Amniotic stem cell (primary cell): ENCODE data around the gene KIF26A.

ENCODE experiments used
- DNase-seq: peaks from one replicate; lab custom pipeline; 2025; lab: John Stamatoyannopoulos, UW

The KIF26A gene

DNA sequence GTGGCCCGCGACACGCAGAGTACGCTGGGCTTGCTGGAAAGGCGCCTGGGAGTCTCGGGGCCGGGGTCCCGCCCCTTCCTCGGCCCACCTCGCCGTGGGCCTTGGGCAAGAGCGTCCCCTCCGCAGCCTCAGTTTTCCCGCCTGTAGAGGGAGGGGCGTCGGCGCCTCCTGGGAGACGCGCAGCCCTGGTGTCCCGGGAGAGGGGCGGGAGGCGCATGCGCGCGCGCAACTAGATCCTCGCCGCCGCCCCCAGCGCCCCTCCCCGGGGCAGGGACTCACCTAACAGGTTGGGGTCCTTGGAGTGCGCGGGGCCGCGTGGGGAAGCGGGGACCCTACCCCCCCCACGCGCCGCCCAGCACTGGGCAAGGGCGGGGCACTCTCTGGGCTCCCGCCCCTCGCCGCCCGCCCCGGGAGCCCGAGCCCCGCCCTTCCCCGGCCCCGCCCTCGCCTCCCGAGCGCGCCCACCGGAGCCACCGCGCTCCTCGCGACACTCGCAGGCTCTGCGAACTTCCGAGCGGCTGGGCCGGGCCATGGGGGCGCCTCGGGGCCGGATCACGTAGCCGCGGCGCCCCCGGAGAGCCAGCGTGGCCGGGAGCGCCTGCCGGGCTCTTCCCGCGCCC, at the start of gene KIF26A:
Gene KIF26A (plus strand): TSS at position 490 of the 620 bp plus-strand sequence. CDS start 136 bp downstream, outside the sequence.
- no peak for DNase-seq

DNA sequence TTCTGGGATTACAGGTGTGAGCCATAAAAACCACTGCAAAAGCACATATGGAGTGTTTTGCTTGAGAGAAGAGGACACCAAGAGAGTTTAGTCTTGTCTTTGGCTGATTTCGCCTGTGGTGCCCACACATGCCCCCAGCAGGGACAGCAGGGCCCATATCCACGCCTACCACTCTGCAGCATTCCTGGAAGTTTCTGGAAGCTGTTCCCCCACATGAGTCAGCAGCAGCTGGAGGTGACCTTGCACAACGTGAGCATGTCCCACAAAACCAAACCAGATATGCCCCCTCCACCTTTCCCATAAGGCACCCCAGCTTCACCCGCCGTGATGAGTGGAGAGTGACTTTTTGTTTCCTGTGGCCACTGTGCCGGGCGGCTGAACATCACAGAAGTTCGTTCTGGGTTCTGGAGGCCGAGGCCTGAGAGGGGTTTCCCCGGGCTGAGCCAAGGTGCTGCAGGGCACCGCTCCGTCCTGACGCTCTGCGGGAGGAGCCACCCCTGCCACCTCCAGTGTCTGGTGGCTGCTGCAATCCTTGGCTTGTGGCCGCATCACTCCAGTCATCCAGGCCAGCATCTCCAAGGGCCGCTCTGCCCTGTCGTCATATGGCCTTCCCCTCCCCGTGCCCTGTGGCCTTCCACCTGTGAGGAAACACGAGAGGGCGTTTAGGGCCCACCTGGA, 48.2 kb upstream of the KIF26A start:
- no peak for DNase-seq

GRCh38 chr14:104091061-104091926, 47.1 kb upstream of the KIF26A start:
- DNase-seq, result no peak

DNA sequence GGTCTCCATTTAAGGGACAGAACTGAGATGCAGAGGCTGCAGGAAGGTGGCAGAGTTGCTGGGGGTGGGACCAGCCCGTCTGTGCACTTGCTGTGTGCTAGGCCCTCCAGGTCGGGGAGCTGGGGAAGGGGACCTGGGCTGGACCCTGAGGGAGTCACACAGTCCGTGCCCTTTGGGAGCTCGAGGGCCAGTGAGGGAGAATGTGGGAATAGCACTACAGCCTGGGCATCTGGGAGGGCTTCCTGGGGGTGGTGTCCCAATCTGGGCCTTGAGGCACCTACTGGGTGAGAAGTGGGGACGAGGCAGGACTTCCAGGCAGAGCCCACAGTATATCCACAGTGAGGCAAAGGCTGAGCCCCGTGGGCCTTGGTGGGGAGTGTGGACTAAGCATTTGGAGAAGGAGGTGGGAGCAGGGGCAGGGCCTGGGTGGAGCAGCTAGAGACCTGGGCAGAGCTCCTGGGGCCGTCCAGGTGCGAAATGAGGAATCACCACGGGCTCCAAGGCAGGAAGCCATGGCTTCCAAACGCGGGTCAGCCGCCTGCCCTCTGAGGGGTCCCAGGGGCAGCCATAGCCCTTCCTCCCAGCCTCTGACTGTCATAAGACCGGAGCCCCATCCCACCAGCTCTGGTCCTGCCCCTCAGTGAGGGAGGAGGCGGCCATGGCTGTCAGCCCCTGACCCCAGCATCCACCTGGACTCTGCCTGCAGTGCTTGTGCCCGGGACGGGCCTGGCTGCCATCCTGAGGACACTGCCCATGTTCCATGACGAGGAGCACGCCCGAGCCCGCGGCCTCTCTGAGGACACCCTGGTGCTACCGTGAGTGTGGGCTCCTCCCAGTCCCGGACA, 46.2 kb upstream of the KIF26A start:
- DNase-seq, result no peak

DNA sequence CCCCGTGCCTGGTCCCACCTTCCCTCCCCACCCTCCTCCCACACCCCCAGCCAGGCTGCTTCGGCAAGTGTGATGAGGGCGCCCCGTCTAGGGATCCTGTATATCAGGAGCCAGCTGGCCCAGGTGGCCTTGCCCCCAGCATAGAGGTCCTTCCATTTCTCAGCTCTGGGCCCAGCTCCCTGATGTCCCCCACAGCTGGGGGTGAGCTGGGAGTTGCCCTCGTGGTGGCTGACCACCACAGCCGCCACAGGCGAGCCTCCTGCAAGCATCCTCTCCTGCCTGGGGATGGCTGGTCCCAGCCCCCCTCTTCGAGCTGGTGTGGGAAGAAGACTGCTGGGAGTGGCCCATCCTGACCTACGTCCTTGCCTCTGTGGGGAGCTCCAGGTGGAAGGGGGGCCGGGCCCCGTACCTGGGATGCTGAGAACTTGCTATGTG, 45.4 kb upstream of the KIF26A start:
- DNase-seq, result no peak

DNA sequence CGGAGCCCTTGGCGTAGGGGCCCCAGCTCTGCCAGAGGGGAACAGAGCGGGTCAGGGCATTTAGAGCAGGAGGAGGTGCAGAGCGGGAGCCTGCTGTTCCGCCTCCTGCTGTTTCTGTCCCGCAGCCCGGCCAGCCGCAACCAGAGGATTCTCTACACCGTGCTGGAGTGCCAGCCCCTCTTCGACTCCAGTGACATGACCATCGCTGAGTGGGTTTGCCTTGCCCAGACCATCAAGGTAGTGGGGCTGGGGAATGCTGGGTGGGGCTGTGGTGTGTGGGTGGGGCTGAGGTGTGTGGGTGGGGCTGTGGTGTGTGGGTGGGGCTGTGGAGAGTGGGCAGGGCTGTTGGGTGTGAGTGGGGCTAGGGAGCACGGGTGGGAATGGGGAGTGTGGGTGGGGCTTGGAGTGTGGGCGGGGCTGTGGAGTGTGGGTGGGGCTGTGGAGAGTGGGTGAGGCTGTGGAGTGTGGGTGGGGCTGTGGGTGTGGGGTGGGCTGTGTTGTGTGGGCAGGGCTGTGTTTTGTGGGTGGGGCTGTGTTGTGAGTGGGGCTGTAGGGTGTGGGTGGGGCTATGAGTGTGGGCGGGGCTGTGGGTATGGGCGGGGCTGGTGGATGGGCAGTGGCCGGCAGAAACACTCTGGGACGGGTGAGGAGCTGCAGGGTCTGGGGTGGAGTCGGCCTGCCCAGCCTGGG, 44.9 kb upstream of the KIF26A start:
- DNase-seq, result no peak

DNA sequence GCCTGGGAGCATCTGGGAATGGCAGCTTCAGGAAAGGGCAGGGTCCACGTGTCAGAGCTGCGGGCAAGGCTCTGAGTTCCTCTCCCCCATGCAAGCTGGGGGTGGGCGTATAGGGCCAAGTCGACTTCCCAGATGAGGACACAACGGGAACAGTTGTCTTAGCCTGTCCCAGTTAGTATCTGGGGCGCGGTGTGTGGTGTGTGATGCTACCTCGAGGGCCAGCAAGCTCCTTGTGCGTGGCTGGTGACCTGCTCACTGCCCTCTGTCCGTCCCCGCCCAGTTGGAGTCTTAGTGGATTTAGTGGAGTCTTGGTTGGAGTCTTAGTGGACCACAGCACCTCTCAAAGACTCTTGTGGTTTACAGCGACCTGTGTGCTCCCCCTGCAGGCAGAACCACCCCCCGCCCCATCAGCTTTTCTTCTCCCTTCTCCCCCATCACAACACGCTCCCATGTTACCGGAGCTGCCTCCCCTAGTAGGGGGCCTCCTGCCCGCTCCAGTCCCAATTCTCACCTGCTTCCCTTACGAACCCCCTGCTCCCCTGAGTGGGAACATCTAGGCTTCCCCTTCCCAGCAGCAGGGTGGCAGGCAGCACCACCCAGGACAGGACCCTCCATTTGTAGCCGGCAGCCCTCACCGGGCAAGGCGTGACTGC, 44.2 kb upstream of the KIF26A start:
- no peak for DNase-seq

DNA sequence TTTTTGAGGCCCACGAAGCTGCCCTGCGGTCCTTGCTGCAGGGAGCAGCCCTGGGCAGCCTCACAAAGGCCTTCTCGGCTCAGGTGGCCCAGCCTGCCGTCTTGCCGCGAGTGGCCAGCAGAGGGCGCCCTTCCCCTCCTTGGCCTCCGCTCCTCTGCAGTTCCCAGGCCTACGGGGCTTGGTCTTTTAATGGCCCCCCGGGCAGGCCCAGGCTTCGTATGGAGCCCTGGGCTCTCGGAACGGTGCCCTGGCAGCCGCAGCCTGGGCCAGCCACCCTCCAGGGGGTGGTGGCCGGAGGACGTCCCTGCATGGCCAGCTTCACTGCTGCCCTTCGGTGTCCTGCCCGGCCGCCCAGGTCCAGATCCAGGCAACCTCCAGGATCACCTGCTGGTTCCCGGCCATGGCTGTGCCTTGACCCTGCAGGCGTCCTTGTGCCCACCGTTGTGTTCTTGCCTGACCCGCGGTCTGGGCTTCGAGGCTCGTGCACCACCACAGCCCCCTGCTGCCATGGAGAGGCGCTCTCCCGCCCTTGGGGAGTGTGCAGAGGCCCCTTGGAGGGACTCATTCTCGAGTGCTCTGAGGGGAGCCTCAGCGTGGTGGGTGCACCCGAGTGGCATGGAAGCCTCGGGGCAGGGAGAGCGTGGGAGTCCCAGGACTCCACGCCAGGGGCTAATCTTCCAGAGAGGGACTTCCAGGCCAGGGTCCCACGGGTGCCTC, 43.5 kb upstream of the KIF26A start:
- DNase-seq, result no peak

GRCh38 chr14:104095426-104096310, 42.7 kb upstream of the KIF26A start:
- no peak for DNase-seq

DNA sequence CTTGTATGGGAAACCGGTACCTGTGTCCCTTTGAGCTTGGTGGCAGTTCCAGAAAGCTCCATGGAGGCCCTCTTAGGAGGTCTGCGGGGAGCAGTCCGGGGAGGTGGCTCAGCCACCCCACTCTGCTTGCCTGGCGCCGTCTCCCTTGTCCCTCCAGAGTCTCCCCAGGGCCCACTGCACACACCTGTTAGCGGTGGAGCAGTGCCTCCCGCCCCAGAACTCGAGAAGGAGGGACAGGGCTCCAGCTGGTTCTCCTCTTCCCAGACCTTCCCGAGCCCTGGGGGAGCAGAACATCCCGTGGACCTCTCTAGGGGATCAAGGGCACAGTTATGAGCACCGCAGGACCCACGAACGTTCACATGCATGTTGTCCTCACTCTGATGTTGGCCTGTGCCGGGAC, 42.1 kb upstream of the KIF26A start:
- no peak for DNase-seq

GRCh38 chr14:104096751-104097700, 41.4 kb upstream of the KIF26A start:
- no peak for DNase-seq

- DNase-seq, result no peak
Measured at GRCh38 chr14:104098272-104099095, 39.9 kb upstream of the KIF26A start.

DNA sequence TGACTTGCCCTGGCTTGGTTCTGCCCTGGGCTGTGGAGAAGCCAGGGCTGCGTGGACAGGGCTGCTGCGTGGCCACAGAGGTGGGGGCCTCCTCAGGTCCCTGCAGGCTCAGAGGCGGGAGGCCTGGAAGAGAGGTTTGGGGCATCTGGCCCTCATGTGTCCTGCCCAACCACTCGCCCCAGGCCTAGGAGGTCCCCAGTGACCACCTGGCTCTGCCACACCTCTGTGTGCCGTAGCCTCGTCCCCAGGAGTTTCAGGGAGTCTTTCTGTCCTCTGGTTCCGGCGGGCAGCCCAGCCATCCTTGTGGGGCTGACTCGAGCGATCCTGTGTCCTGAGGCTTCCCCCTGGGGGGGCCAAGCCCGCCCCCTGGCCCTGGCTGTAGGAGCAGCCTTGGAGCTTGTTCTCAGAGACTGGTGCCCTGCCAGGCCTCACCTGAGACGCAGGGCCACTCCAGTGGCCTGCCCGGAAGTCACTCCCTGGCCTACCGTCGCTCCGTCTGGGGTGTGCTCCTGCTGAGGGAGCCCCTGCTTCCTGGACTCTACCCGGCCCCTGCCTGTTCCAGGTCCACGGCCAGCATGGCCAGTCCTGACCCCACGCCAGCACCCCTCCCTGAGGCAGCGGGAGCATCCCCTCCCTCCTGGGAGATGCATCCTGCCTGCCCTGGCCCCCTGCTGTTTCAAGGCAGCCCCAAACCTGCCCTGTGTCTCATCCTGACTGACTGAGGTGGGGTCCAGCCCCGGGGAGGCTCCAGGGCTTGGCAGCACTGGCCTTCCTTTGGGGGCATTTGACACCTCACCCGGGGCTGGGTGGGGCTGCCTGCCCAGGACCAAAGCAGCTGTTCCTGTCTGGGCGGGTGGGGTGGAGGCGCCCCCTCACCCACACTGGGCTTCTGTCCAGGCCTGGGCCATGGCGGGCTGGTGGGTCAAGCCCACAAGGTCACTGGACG, 39.0 kb upstream of the KIF26A start:
- no peak for DNase-seq

- DNase-seq, result no peak
Measured at GRCh38 chr14:104100171-104101085, 38.0 kb upstream of the KIF26A start.
